Dendritic cell treated with granulocyte-macrophage colony-stimulating factor and Interleukin-4, amounts not matched to agents 40 ng/mL and 50 ng/mL, for 4 days (primary cell): ENCODE measurements around the gene PCDHGA1.

Experiments
- H3K27ac Mint-ChIP-seq: one replicate; pipeline ENCODE4 v1.8.0; 2022; ENCODE audit warnings: mild to moderate bottlenecking, mixed read lengths
- H3K27me3 Mint-ChIP-seq: one replicate; pipeline ENCODE4 v1.8.0; 2022; ENCODE audit warnings: mild to moderate bottlenecking, mixed read lengths
- H3K36me3 Mint-ChIP-seq: one replicate; pipeline ENCODE4 v1.8.0; 2022; ENCODE audit warnings: low read depth, mixed read lengths
- H3K4me1 Mint-ChIP-seq: one replicate; pipeline ENCODE4 v1.8.0; 2022; ENCODE audit warnings: low read depth, mixed read lengths
- H3K4me3 Mint-ChIP-seq: one replicate; pipeline ENCODE4 v1.8.0; 2022; ENCODE audit warnings: mild to moderate bottlenecking, moderate library complexity, mixed read lengths
- H3K9me3 Mint-ChIP-seq: one replicate; pipeline ENCODE4 v1.8.0; 2022; ENCODE audit warnings: mixed read lengths
- intact Hi-C: fragments of 100-400 bp; cut with micrococcal nuclease; formaldehyde crosslinking; loops from one replicate; pipeline ENCODE4 v1.15.0; 2022

The PCDHGA1 gene

DNA sequence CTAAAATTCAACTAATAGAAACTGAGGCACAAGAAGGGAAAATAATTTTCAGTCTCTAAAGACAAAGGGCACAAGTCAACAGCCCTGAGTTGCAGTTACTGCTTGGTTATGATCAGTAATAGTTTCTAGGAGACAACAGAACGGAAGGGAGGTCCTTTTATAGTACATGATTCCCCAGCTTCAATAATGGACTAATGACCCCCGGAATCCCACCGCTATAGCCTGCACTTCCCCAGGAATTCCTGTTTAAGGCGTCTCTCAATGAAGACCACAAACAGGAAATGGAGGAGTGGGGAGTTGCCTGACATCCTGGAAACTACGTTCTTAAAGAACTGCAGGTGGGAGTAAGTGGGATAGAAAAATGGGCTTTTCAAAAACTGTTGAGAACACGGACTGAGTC lies 227.8 kb downstream of the PCDHGA1 start:
- H3K4me3 Mint-ChIP-seq = no peak overlapping the region
- no peaks in the 10 kb centered on the region for H3K27me3 Mint-ChIP-seq
- peaks cover 97% of the 10 kb centered on the region for H3K36me3 Mint-ChIP-seq
- intact Hi-C loops = loop anchor here (5.0 kb wide), 1 partner anchor 36 kb away; no protein-coding TSS in a partner anchor
- H3K27ac Mint-ChIP-seq = no peak overlapping the region
- no peaks in the 10 kb centered on the region for H3K9me3 Mint-ChIP-seq
- H3K4me1 Mint-ChIP-seq = peaks cover 10% of the 10 kb centered on the region

DNA sequence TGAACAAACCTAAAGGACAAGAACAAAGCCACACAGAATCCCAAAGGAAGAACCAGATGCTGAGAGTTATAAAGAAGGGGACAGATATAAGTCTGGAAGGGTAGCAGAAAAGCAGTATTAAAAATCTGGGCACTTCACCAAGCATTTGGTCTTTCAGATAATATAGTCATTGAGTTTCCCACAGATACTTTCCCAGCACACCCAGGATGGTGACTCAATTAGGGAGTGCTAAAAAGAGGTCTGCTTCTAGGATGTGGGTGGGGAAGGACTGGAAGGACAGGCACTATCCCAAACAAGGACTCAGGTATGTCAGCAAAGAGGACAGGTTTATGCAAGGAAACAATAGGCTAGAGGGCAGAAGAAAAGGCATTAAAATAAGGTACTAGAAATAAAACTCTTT lies 229.1 kb downstream of the PCDHGA1 start:
- Mint-ChIP-seq H3K36me3 (peaks cover 92% of the 10 kb centered on the region), H3K27me3 (no peaks in the 10 kb centered on the region), H3K4me3 (no peak overlapping the region), H3K9me3 (no peaks in the 10 kb centered on the region), H3K27ac (no peak overlapping the region), H3K4me1 (peaks cover 10% of the 10 kb centered on the region)
- intact Hi-C loops = loop anchor here (5.0 kb wide), 1 partner anchor 37 kb away; no protein-coding TSS in a partner anchor

DNA sequence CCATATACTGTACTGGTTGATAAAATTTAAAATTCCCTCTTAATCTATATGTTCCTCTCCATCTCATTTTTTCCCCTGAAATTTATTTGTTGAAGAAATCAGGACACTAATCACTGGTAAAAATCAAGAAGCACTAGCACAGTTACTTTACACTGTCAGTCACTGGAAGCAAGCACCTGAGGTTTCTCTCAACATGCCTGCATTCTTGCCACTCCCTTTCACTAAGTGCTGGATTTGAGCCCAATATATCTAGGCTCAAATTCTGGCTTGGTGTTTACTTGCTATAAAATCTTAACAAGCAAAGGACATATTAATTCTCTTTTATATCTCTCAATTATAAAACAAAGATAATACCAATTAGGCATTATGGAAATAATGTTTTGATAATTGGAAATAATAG lies 229.8 kb downstream of the PCDHGA1 start:
- Mint-ChIP-seq H3K36me3 (peaks cover 86% of the 10 kb centered on the region), H3K27me3 (no peaks in the 10 kb centered on the region), H3K27ac (no peak overlapping the region), H3K9me3 (no peaks in the 10 kb centered on the region), H3K4me3 (no peak overlapping the region), H3K4me1 (peaks cover 10% of the 10 kb centered on the region)
- intact Hi-C loops = no loop called here

DNA sequence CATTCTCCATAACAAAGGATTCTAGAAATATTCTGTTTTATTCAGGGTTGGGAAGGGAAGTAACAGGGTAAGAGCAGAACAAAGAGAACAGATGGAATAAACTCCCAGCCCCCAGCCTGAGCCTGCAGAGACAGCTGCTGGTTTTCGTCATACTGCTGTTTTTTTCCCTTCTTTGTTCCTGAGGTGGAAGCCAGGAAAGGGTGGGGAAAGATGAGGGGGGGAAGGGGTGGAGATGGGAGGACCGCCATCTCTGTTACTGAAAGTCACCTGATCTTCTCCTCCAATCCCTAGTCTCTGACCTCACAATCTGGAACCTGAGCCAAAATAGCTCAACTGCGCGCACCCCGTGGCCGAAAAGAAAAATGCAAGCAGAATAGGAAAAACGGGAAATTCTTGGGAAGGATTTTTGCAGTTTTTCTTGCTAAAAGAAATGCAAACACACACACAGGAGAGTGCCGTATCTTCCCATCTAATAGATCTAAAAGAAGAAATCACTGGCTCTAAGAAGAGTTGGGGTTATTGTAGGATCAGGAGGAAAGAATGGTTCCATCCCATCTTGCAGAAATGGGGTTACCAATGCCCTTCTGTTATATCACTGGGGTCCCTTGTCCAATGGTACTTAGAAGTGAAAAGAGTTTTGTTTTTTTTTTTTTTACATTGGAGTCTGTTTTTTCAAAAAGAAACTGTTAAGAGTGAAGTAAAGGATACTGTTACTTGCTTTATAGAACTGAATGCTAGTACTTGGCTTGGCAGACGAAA lies 230.6 kb downstream of the PCDHGA1 start:
- H3K27me3 Mint-ChIP-seq = no peaks in the 10 kb centered on the region
- intact Hi-C loops = no loop called here
- peaks cover 87% of the 10 kb centered on the region for H3K36me3 Mint-ChIP-seq
- no peak overlapping the region for H3K27ac Mint-ChIP-seq
- peaks cover 16% of the 10 kb centered on the region for H3K4me1 Mint-ChIP-seq
- H3K9me3 Mint-ChIP-seq = no peaks in the 10 kb centered on the region
- H3K4me3 Mint-ChIP-seq = no peak overlapping the region
